Measurements from ENCODE around the gene NAV3. TPM values are rescaled to one million over a fixed set of nuclear protein-coding genes. Genes with fewer than 3 reads are reported as not detected.

NAV3 gene
- polyA plus RNA-seq, 1 experiment = 91.7 TPM

DNA sequence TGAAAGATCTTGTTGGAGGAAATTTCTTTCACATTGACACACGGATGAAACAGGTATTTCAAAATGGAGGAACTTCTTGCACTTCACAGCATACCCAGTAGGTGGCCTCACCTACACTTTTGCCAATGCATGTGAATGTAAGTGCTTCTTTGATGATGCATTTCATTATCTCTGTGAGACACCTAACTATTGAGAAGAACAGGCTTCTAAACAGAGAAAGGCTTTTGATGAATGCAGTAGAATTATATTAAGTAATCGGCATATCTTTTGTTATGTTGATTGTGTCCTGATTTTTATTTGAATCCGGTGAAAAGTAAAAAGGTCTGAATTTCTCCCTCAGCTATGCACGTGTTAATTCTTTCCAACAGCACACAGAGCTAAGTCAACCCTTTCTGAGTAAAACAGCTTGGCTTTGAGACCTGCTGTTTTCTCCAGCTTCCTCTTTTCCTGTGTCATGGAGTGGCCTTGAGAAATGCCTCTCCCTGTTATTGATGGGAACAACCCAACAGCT, 399.0 kb downstream of the NAV3 start:
- CTCF ChIA-PET = interaction anchor here (0.5 to 0.9 kb wide), 7 partner anchors 9 to 201 kb away, joined by 3 to 6 read pairs (median 4); no protein-coding TSS in a partner anchor
- no peak for DNase-seq (ENCODE audit: low read depth)
- no peaks in the 10 kb centered on the region for H3K36me3 ChIP-seq (ENCODE audit: control insufficient read depth, insufficient read depth, low read length)

GRCh38 chr12:78232756-78233155, 402.1 kb downstream of the NAV3 start:
- ChIA-PET CTCF (no interaction called here), POLR2A (no interaction called here)
- no peak for DNase-seq (ENCODE audit: low read depth)
- H3K36me3 ChIP-seq (ENCODE audit: control insufficient read depth, insufficient read depth, low read length) = no peaks in the 10 kb centered on the region
- no peaks in the 10 kb centered on the region for H3K27me3 ChIP-seq (ENCODE audit: control insufficient read depth, insufficient read depth, low read length)
- no peak overlapping the region for H3K4me3 ChIP-seq (ENCODE audit: low read depth, low read length)
- TF ChIP-seq, protein P1, sequence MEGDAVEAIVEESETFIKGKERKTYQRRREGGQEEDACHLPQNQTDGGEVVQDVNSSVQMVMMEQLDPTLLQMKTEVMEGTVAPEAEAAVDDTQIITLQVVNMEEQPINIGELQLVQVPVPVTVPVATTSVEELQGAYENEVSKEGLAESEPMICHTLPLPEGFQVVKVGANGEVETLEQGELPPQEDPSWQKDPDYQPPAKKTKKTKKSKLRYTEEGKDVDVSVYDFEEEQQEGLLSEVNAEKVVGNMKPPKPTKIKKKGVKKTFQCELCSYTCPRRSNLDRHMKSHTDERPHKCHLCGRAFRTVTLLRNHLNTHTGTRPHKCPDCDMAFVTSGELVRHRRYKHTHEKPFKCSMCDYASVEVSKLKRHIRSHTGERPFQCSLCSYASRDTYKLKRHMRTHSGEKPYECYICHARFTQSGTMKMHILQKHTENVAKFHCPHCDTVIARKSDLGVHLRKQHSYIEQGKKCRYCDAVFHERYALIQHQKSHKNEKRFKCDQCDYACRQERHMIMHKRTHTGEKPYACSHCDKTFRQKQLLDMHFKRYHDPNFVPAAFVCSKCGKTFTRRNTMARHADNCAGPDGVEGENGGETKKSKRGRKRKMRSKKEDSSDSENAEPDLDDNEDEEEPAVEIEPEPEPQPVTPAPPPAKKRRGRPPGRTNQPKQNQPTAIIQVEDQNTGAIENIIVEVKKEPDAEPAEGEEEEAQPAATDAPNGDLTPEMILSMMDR (IDR thresholded peaks at IDR 0.05; ENCODE audit: insufficient read depth, low read depth, low read length) = no peak

More for the DNA sequence above, 399.0 kb downstream of the NAV3 start:
- POLR2A ChIA-PET = no interaction called here
- Histone ChIP-seq H3K4me3 (ENCODE audit: low read depth, low read length) (no peak overlapping the region), H3K27me3 (ENCODE audit: control insufficient read depth, insufficient read depth, low read length) (no peaks in the 10 kb centered on the region)
- TF ChIP-seq, protein P1 (IDR thresholded peaks at IDR 0.05; ENCODE audit: insufficient read depth, low read depth, low read length) = peak; percentile 66

DNA sequence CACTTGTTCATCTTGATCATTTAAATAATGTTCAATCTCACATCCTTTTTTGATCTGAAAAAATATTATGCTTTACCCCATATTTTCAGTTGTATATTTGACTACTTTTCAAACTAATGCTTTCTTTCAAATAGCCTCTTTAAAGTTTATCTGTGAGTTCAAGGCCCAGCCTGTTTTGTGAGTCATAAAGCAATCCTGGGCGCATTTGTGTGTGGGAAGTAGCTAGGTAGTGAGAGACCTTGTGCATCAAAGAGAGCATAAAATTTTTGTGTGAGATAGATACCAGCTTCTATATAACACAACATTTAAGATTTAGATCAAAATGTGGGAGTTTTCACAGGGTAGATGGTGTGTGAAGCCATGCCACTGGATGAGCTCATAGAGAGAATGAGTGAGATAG, 405.6 kb downstream of the NAV3 start:
- no peaks in the 10 kb centered on the region for H3K27me3 ChIP-seq (ENCODE audit: control insufficient read depth, insufficient read depth, low read length)
- DNase-seq (ENCODE audit: low read depth) = no peak
- CTCF ChIA-PET = no interaction called here
- no peak overlapping the region for H3K4me3 ChIP-seq (ENCODE audit: low read depth, low read length)
- TF ChIP-seq, protein P1 (IDR thresholded peaks at IDR 0.05; ENCODE audit: insufficient read depth, low read depth, low read length) = no peak
- H3K36me3 ChIP-seq (ENCODE audit: control insufficient read depth, insufficient read depth, low read length) = no peaks in the 10 kb centered on the region
- POLR2A ChIA-PET = no interaction called here

DNA sequence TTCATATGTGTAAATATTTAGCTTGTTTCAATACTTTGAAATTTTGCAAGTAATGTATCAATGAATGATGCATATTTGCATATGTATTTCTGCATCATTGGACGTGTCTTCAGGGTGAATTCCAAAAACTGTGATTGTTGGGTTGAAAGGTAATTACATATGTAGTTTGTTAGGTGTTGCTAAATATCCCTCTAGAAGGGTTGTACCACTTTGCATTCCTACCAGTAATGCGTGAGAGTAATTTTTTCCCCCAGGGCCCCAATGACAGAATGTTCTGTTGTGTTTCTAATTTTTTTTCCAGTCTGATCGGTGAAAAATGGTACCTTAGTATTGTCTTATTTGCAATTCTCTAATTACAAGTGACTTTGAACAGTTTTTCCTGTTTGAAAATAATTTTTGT, 408.9 kb downstream of the NAV3 start:
- POLR2A ChIA-PET = no interaction called here

DNA sequence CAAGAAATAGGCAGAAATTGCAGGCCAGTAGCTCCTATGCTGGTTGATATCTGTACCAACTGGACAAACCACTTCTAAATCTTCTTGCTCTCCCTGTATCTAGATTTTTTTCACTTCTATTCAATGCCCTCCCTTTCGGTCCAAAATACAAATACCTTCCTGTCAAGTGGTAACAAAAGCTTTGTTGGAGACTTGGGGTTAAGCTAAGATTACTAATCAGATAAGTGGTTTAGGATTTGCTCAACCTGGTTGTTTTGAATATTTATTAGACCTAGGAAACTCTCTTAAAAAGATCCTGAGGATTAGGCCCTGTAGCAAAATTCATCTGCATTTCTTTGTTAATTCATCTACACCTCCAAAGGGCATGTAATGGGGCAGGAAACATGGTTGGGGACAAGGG, 410.1 kb downstream of the NAV3 start:
- Histone ChIP-seq H3K27me3 (ENCODE audit: control insufficient read depth, insufficient read depth, low read length) (no peaks in the 10 kb centered on the region), H3K36me3 (ENCODE audit: control insufficient read depth, insufficient read depth, low read length) (no peaks in the 10 kb centered on the region), H3K4me3 (ENCODE audit: low read depth, low read length) (no peak overlapping the region)
- DNase-seq (ENCODE audit: low read depth) = no peak
- POLR2A ChIA-PET = no interaction called here
- TF ChIP-seq, protein P1 (IDR thresholded peaks at IDR 0.05; ENCODE audit: insufficient read depth, low read depth, low read length) = no peak
- CTCF ChIA-PET = interaction anchor here (0.6 kb wide), 1 partner anchor 20 kb away, joined by 4 read pairs; no protein-coding TSS in a partner anchor

More for the DNA sequence above, 408.9 kb downstream of the NAV3 start:
- no peak for DNase-seq (ENCODE audit: low read depth)
- TF ChIP-seq, protein P1 (IDR thresholded peaks at IDR 0.05; ENCODE audit: insufficient read depth, low read depth, low read length) = no peak
- CTCF ChIA-PET = interaction anchor here (1.4 kb wide), 1 partner anchor 10 kb away, joined by 4 read pairs; no protein-coding TSS in a partner anchor
- no peak overlapping the region for H3K4me3 ChIP-seq (ENCODE audit: low read depth, low read length)
- H3K27me3 ChIP-seq (ENCODE audit: control insufficient read depth, insufficient read depth, low read length) = no peaks in the 10 kb centered on the region
- no peaks in the 10 kb centered on the region for H3K36me3 ChIP-seq (ENCODE audit: control insufficient read depth, insufficient read depth, low read length)
